Panc1 (cell line): ENCODE measurements around the gene SMAD6. TPM values are rescaled to one million over a fixed set of nuclear protein-coding genes. Genes with fewer than 3 reads are reported as not detected.
A peak's percentile ranks its signal among the peaks of the same experiment; 100 is the strongest.

Experiments used
- ATAC-seq: fragments of 200-7000 bp; cut with Tn5 transposase; 2 replicates; pipeline ENCODE4 v1.9.1; 2020; ENCODE audit warnings: mild to moderate bottlenecking, moderate library complexity
- BruUV-seq: library from RNA; stranded (reverse); fragments of 400-500 nt; replicated peaks from 2 replicates; lab custom pipeline; 2021; lab: Mats Ljungman, UMichigan
- CTCF ChIA-PET: fragments of 300-600 bp; sonication (Branson Sonifier 250); formaldehyde crosslinking; loops from one replicate; lab custom pipeline; 2022; ENCODE audit warnings: antibody characterized with exemption; lab: Charles Lee
- POLR2A ChIA-PET: fragments of 300-600 bp; sonication (Branson Sonifier 250); formaldehyde crosslinking; loops from one replicate; lab custom pipeline; 2022; ENCODE audit warnings: antibody characterized with exemption; lab: Charles Lee
- DNase-seq: peaks from one replicate; pipeline ENCODE4 v3.0.0-alpha.2; 2010; ENCODE audit warnings: low read depth, low spot score
- H3K27ac ChIP-seq: 2 replicates; pipeline ENCODE4 v1.5.1; 2011; ENCODE audit warnings: mild to moderate bottlenecking, low read length, inconsistent platforms
- H3K27me3 ChIP-seq: fragments of 200-500 bp; sonication (Bioruptor generic); 2 replicates; pipeline ENCODE4 v1.6.0; 2014; ENCODE audit warnings: low read length, inconsistent platforms; ENCODE audit not compliant: control insufficient read depth, insufficient read depth
- H3K36me3 ChIP-seq: fragments of 200-500 bp; sonication (Bioruptor generic); 2 replicates; pipeline ENCODE4 v1.5.1; 2014; ENCODE audit warnings: inconsistent platforms, mild to moderate bottlenecking, low read length, moderate library complexity; ENCODE audit not compliant: control insufficient read depth, insufficient read depth
- H3K4me1 ChIP-seq: 2 replicates; pipeline ENCODE4 v1.5.1; 2011; ENCODE audit warnings: inconsistent platforms, mild to moderate bottlenecking, low read length, moderate library complexity; ENCODE audit not compliant: control insufficient read depth, insufficient read depth
- H3K4me3 ChIP-seq, 2 experiments: 2 replicates each; pipeline ENCODE4 v1.5.1; 2011 to 2012; ENCODE audit warnings: low read depth in 2 of 2, low read length in 2 of 2, mild to moderate bottlenecking in 2 of 2, inconsistent platforms in 1 of 2, moderate library complexity in 1 of 2
- H3K9me3 ChIP-seq: fragments of 200-500 bp; sonication (Bioruptor generic); 2 replicates; pipeline ENCODE4 v1.5.1; 2014; ENCODE audit warnings: low read depth, mild to moderate bottlenecking, inconsistent platforms, low read length, moderate library complexity; ENCODE audit not compliant: control insufficient read depth, insufficient read depth
- POLR2AphosphoS5 ChIP-seq: IDR thresholded peaks from 2 replicates; pipeline ENCODE4 v1.6.1; 2012; ENCODE audit warnings: mild to moderate bottlenecking, low read depth, low read length, moderate library complexity
- REST ChIP-seq, 2 experiments: IDR thresholded peaks; 2 replicates each; pipeline ENCODE4 v1.6.1; 2011 to 2012; ENCODE audit warnings: low read depth in 2 of 2, control low read depth in 1 of 2, low read length in 1 of 2, mild to moderate bottlenecking in 1 of 2, moderate library complexity in 1 of 2; ENCODE audit not compliant: insufficient read depth in 1 of 2
- SIN3A ChIP-seq: IDR thresholded peaks from 2 replicates; pipeline ENCODE4 v1.6.1; 2012; ENCODE audit warnings: low read depth, mild to moderate bottlenecking, low read length, moderate library complexity, borderline replicate concordance; ENCODE audit not compliant: insufficient read depth
- TCF7L2 ChIP-seq: IDR thresholded peaks from 2 replicates; pipeline ENCODE4 v1.6.1; 2011; ENCODE audit warnings: mild to moderate bottlenecking, low read depth, low read length, inconsistent platforms
- in situ Hi-C: cut with HindIII; loops from 2 replicates; pipeline ENCODE4 v1.10.0; 2016; ENCODE audit warnings: low sequenced_read_pairs, low pct_unique_long_range_greater_than_20kb
- intact Hi-C: fragments of 100-400 bp; cut with micrococcal nuclease; formaldehyde crosslinking; loops from one replicate; pipeline ENCODE4 v1.10.0; 2022; ENCODE audit not compliant: unreplicated experiment
- total RNA-seq: library from RNA; stranded (reverse); gene quantifications from one replicate; pipeline ENCODE4 v1.2.1, GENCODE V29; 2021; ENCODE audit not compliant: unreplicated experiment
- TF ChIP-seq, protein P1 (sequence below): fragments of 450-650 bp; IDR thresholded peaks from 2 replicates; pipeline ENCODE4 v1.5.1; 2017; ENCODE audit warnings: mild to moderate bottlenecking

The SMAD6 gene
- total RNA-seq, 1 experiment from 2014 or later: 45.9 TPM

DNA sequence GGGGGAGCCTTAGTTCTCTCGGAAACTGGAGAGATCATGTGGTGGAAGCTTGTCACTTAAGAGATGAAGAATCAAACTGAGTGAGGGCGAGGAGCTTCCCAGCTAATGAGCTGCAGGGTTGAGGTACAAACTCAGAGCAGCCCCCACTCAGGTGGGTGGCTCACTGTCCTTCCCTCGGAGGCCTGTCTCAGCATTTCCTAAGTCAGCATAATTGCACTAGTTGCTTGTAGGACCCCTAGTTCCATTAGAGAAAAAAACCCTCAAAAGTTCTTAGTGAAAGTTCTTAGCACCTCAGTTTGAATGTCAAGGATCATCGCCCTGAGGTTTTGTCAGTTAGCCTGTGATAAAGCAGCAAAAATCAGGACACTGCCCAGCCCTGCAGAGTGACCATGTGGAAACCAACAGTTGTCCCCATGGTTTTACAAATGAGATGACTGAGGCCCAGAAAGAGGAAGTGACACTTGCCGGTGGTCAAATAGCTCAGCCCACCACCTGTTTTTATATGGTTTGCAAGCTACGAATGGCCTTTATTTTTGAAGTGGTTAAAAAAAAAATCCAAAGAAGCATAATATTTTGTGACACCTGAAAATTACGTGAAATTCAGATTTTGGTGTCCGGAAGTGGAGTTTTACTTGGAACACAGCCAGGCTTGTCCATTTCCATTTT is 11.9 kb downstream of the SMAD6 start:
- Histone ChIP-seq H3K36me3 (peaks cover 4% of the 10 kb centered on the region; the same call in 1 of the 2 replicates), H3K27ac (peak overlapping the region; percentile 49; the same call in 1 of the 2 replicates), H3K9me3 (no peaks in the 10 kb centered on the region), H3K4me3 (no peak overlapping the region), H3K4me1 (peaks cover 53% of the 10 kb centered on the region), H3K27me3 (no peaks in the 10 kb centered on the region)
- DNase-seq (no peak), ATAC-seq (no peak)
- intact Hi-C loops (no loop called here), in situ Hi-C loops (no loop called here)
- ChIA-PET CTCF (no interaction called here), POLR2A (interaction anchor here (0.6 kb wide), 1 partner anchor 10 kb away, joined by 3 read pairs; no protein-coding TSS in a partner anchor)
- TF ChIP-seq POLR2AphosphoS5 (no peak), REST (IDR thresholded peaks at IDR 0.05; ENCODE audit: insufficient read depth in 1 of 2, low read depth in 2 of 2, low read length in 1 of 2) (no peak), TCF7L2 (no peak), SIN3A (no peak)
- TF ChIP-seq, protein P1, sequence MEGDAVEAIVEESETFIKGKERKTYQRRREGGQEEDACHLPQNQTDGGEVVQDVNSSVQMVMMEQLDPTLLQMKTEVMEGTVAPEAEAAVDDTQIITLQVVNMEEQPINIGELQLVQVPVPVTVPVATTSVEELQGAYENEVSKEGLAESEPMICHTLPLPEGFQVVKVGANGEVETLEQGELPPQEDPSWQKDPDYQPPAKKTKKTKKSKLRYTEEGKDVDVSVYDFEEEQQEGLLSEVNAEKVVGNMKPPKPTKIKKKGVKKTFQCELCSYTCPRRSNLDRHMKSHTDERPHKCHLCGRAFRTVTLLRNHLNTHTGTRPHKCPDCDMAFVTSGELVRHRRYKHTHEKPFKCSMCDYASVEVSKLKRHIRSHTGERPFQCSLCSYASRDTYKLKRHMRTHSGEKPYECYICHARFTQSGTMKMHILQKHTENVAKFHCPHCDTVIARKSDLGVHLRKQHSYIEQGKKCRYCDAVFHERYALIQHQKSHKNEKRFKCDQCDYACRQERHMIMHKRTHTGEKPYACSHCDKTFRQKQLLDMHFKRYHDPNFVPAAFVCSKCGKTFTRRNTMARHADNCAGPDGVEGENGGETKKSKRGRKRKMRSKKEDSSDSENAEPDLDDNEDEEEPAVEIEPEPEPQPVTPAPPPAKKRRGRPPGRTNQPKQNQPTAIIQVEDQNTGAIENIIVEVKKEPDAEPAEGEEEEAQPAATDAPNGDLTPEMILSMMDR: no peak
- no TSS peak for BruUV-seq

DNA sequence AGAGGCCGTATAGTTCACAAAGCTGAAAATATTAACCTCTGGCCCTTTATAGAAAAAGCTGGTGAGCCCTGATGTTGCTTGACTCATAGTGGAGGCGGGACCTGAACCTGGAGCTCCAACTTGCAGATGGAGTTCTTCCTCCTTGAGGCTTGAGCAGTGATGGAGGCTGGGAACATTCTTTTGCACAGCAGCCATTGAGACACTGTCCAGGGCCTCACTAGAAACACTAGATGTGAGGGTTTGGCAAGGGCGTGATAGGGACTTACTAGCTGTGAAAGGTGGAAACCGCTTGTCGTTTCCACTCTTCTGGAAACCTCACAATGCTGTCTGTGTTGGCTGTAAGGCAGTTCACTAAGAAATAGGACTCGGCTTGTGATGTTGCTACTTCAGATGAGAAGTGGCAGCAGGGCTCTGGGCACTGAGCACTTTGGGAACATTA is 12.5 kb downstream of the SMAD6 start:
- CTCF ChIA-PET: no interaction called here
- Histone ChIP-seq H3K36me3 (peaks cover 4% of the 10 kb centered on the region; the same call in 1 of the 2 replicates), H3K9me3 (no peaks in the 10 kb centered on the region), H3K4me3 (no peak overlapping the region), H3K4me1 (peaks cover 53% of the 10 kb centered on the region), H3K27me3 (no peaks in the 10 kb centered on the region), H3K27ac (peak overlapping the region; percentile 11; the same call in 1 of the 2 replicates)
- BruUV-seq: no TSS peak
- TF ChIP-seq REST (IDR thresholded peaks at IDR 0.05; ENCODE audit: insufficient read depth in 1 of 2, low read depth in 2 of 2, low read length in 1 of 2): no peak
- TF ChIP-seq POLR2AphosphoS5: no peak
- TF ChIP-seq SIN3A: no peak
- TF ChIP-seq TCF7L2: no peak
- TF ChIP-seq, protein P1: no peak
- intact Hi-C loops (no loop called here), in situ Hi-C loops (no loop called here)
- DNase-seq (no peak), ATAC-seq (no peak)
- POLR2A ChIA-PET: interaction anchor here (0.6 kb wide), 1 partner anchor 127 kb away, joined by 4 read pairs; no protein-coding TSS in a partner anchor
